D721Med (cell line): ENCODE results near the gene LRP3.
A peak's percentile ranks its signal among the peaks of the same experiment; 100 is the strongest.

Experiments used
- DNase-seq: peaks from one replicate; pipeline ENCODE4 v3.0.0; 2011; ENCODE audit warnings: low spot score; ENCODE audit not compliant: insufficient read length
- FAIRE-seq: peaks from 2 replicates; lab custom pipeline; 2011; peaks lifted over from hg19 to GRCh38; lab: Jason Lieb, UNC
- CTCF ChIP-seq: IDR thresholded peaks from 2 replicates; pipeline ENCODE4 v1.5.1; 2012; ENCODE audit warnings: mild to moderate bottlenecking, control low read depth; ENCODE audit not compliant: insufficient read depth; ENCODE audit errors: missing control alignments

Gene LRP3

DNA sequence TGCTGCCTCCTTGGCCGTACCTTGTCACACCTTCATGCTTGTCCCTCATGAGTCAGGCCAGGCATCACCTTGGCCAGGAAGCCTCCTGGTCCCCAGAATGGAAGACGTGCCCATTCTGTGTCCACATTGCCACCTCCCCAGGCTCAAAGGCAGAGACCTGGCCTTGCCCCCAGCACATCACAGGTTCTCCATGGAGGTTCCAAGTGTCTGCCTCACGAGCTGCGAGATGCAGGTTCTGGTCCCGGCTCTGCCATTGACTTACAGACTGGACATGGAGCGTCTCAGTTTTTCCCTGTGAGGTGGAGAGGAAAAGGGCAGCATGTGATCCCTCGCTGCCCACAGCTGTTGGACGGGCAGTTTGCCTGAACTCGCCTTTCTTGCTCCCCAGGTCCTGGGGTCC lies 40.6 kb downstream of the LRP3 start:
- no peak for TF ChIP-seq CTCF
- FAIRE-seq (no peak), DNase-seq (no peak)

- FAIRE-seq (no peak), DNase-seq (peak; percentile 88)
- peak; percentile 82 for TF ChIP-seq CTCF
These were observed 41.3 kb downstream of the LRP3 start for GRCh38 chr19:33235269-33235995.

DNA sequence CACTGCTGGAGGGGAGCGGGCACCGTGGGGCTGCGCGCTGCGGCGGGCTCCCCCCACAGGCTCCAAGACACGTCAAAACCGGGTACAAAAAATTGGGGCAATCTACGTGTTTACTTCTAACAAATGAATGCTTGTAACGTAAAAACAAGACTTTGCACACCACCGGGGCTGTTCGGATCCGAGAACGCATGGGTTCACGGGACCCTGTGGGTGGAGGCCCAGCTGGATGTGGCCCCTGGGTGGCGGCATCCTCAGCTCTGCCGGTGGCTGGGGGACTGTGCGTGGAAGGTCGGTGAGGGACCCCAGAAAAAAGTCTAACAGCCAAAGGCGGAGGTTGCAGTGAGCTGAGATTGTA lies 41.8 kb downstream of the LRP3 start:
- DNase-seq (no peak), FAIRE-seq (no peak)
- no peak for TF ChIP-seq CTCF

- TF ChIP-seq CTCF, result no peak
- FAIRE-seq (no peak), DNase-seq (no peak)
These were observed 42.7 kb downstream of the LRP3 start for GRCh38 chr19:33236696-33237390.

GRCh38 chr19:33238481-33239149 lies 44.5 kb downstream of the LRP3 start:
- DNase-seq, result no peak
- no peak for TF ChIP-seq CTCF
- FAIRE-seq, result no peak

DNA sequence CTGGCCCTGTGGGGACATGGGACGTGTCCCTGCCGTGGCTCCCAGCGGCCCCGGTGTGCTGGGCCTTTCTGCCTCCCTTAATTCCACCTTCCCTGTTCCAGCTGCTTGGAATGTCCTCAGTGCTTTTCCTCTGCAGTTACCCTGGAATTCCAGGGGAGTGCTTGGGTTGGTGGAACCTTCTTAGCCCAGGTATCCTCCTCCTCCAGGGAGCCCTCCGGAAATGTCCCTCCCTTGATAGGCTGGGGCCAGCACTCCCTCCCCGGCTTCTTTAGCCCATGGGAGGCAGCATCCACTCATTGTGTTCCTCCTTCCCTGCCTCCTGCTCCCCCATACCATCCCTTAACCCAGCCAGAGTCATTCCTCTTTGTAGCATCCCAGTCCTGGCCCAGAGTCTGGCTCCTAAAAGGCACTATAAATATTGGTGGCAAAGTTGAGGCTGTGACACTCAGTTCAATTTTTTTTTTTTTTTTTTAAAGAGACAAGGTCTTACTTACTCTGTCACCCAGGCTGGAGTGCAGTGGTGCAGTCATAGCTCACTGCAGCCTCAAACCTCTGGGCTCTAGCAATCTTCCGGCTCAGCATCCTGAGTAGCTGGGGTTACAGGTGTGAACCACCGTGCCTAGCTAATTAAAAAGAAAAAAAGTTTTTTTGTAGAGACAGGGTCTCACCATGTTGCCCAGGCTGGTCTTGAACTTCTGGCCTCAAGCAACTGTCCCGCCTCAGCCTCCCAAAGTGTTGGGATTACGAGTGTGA lies 45.3 kb downstream of the LRP3 start:
- no peak for TF ChIP-seq CTCF
- FAIRE-seq, result no peak

More for the DNA sequence above, 45.3 kb downstream of the LRP3 start:
- DNase-seq, result no peak
